ENCODE measurements around the gene ADTRP.

GRCh38 chr6:11731423-11731822, 47.2 kb downstream of the ADTRP start:
- no peak for TF ChIP-seq BACH2 (CRISPR knock-in tag; IDR thresholded peaks at IDR 0.05; ENCODE audit: borderline replicate concordance)
- no peak for TF ChIP-seq OSR1 (CRISPR knock-in tag; IDR thresholded peaks at IDR 0.05)
- TF ChIP-seq TCF4 (CRISPR knock-in tag; IDR thresholded peaks at IDR 0.05; ENCODE audit: borderline replicate concordance): no peak
- no peak for TF ChIP-seq ARNTL (CRISPR knock-in tag; IDR thresholded peaks at IDR 0.05; ENCODE audit: borderline replicate concordance, low read depth)
- no peak for TF ChIP-seq ISL1 (CRISPR knock-in tag; IDR thresholded peaks at IDR 0.05)
- TF ChIP-seq ZFP3 (CRISPR knock-in tag; IDR thresholded peaks at IDR 0.05): no peak
- TF ChIP-seq RARB (CRISPR knock-in tag; IDR thresholded peaks at IDR 0.05): no peak
- no peak for TF ChIP-seq ZFP30 (CRISPR knock-in tag; IDR thresholded peaks at IDR 0.05)

Measured in SK-N-SH treated with all-trans-retinoic acid at 6 μM for 48 hours (cell line).